HG03280 (cell line): ENCODE data around the gene CDK6.
"Not testable (repeated sequence)": the region's sequence is repeated elsewhere in the genome, so short reads cannot be mapped to it uniquely, and the experiment has no call there.

Experiments used
- ATAC-seq: cut with Tn5 transposase; IDR thresholded peaks from one replicate; pipeline ENCODE4 v1.9.1; 2021; ENCODE audit warnings: mild to moderate bottlenecking, moderate library complexity; ENCODE audit not compliant: unreplicated experiment

The CDK6 gene

GRCh38 chr7:92763636-92764423 is 72.5 kb downstream of the CDK6 start:
- no peak for ATAC-seq

GRCh38 chr7:92762851-92763250 is 73.5 kb downstream of the CDK6 start:
- ATAC-seq: no peak

GRCh38 chr7:92761391-92762097 is 74.8 kb downstream of the CDK6 start:
- ATAC-seq: no peak

GRCh38 chr7:92758796-92759431 is 77.5 kb downstream of the CDK6 start:
- ATAC-seq: no peak

- ATAC-seq: not testable (repeated sequence)
Measured at GRCh38 chr7:92757311-92757910, 79.0 kb downstream of the CDK6 start.

GRCh38 chr7:92755680-92756079 is 80.7 kb downstream of the CDK6 start:
- no peak for ATAC-seq

GRCh38 chr7:92754919-92755581 is 81.3 kb downstream of the CDK6 start:
- ATAC-seq: no peak

GRCh38 chr7:92753614-92754013 is 82.8 kb downstream of the CDK6 start:
- no peak for ATAC-seq

GRCh38 chr7:92751902-92752901 is 84.2 kb downstream of the CDK6 start:
- no peak for ATAC-seq

- no peak for ATAC-seq
Measured at GRCh38 chr7:92750946-92751345, 85.4 kb downstream of the CDK6 start.

- no peak for ATAC-seq
Measured at GRCh38 chr7:92750447-92750839, 85.9 kb downstream of the CDK6 start.

GRCh38 chr7:92749832-92750446 is 86.4 kb downstream of the CDK6 start:
- no peak for ATAC-seq

- no peak for ATAC-seq
Measured at GRCh38 chr7:92749327-92749755, 87.0 kb downstream of the CDK6 start.

GRCh38 chr7:92748495-92748894 is 87.9 kb downstream of the CDK6 start:
- ATAC-seq: no peak

GRCh38 chr7:92747041-92747835 is 89.1 kb downstream of the CDK6 start:
- no peak for ATAC-seq

- no peak for ATAC-seq
Measured at GRCh38 chr7:92745241-92745640, 91.1 kb downstream of the CDK6 start.

- ATAC-seq: not testable (repeated sequence)
Measured at GRCh38 chr7:92744180-92744579, 92.2 kb downstream of the CDK6 start.

GRCh38 chr7:92742186-92742585 is 94.2 kb downstream of the CDK6 start:
- ATAC-seq: no peak
